GM12873 (cell line): ENCODE measurements around the gene C14orf132.

Source experiments
- TF ChIP-seq, protein P1 (sequence below): IDR thresholded peaks from 2 replicates; pipeline ENCODE4 v1.5.1; 2012; ENCODE audit warnings: low read depth, mild to moderate bottlenecking, moderate library complexity, low read length, control low read depth; ENCODE audit not compliant: insufficient read depth; ENCODE audit errors: missing control alignments

Gene C14orf132

DNA sequence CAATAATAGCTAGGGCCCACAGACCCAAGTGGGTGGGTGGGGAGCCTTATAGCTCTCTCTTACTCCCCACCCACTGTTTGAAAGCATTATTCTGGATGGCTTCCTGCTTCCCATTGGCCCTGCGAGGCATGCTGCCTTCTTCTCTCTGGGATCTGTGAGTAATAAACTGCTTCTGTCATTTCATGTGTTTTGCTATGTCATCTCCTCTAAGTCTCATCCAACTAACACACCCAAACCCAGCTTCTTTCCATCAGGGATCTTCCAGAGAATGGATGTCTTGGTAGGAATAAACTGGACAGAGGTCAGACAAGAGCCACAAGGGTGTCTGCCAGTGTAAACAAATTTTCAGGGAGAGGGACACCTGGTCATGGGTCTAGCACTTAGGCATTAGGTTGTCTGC lies 99.1 kb downstream of the C14orf132 start:
- TF ChIP-seq, protein P1, sequence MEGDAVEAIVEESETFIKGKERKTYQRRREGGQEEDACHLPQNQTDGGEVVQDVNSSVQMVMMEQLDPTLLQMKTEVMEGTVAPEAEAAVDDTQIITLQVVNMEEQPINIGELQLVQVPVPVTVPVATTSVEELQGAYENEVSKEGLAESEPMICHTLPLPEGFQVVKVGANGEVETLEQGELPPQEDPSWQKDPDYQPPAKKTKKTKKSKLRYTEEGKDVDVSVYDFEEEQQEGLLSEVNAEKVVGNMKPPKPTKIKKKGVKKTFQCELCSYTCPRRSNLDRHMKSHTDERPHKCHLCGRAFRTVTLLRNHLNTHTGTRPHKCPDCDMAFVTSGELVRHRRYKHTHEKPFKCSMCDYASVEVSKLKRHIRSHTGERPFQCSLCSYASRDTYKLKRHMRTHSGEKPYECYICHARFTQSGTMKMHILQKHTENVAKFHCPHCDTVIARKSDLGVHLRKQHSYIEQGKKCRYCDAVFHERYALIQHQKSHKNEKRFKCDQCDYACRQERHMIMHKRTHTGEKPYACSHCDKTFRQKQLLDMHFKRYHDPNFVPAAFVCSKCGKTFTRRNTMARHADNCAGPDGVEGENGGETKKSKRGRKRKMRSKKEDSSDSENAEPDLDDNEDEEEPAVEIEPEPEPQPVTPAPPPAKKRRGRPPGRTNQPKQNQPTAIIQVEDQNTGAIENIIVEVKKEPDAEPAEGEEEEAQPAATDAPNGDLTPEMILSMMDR: no peak

DNA sequence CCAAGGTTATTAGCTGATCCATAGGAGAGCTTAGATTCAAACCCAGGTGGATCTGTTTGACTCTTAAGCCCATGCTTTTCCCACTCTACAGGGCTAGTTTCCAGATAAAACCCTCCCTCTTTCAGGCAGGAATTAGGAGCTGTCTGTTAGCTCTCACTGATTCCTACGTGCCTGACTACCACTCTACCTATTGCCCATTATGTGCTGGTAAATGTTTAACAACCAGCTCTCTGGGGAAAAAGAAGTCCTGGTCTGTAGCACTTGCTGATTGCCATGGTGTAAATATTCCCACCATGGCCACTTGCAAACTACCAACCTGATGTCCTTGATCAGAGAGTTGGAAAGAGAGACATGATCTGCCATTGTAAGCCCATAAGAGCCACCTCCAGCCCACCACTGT lies 100.0 kb downstream of the C14orf132 start:
- TF ChIP-seq, protein P1: no peak

DNA sequence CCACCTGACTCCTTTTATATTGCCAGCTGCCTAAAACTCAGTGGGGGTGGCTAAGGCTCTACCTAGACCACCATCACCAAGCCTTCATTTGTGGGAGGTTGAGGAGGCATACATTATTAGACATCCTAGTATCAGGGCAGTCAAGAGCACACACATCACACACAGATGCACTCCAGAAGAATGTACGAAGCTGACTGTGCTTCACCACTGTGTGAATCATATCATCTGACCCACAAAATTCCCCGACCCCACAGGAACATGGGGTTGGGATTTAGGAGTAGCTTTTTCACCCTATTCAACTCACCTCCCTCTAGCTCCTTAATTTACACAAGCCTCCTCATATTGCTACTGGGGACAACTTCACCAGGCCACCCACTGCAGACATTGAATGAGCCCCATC lies 100.7 kb downstream of the C14orf132 start:
- TF ChIP-seq, protein P1: no peak

DNA sequence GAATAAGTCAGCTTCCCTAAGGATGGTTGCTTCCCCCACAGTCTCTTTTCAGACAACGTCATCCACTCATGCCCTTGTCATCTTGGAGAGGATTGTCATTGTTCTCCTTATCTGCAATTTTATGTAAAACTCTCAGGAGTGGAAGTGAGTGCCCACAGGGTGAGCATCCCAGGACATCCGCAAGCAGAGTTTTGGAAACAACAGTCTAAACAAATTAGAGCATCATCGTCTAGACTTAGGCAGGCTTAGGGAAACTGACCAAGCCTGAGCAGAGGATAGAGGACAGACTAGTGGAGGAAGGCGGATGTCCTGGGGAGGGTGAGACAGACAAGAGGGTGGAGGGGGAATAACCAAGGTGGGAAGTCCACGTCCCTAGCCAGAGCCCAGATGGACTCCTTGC lies 101.8 kb downstream of the C14orf132 start:
- TF ChIP-seq, protein P1: no peak
